Measurements from ENCODE around the gene RAB11B. TPM values are rescaled to one million over a fixed set of nuclear protein-coding genes. Genes with fewer than 3 reads are reported as not detected.
A peak's percentile ranks its signal among the peaks of the same experiment; 100 is the strongest.
"Not testable (repeated sequence)": the region's sequence is repeated elsewhere in the genome, so short reads cannot be mapped to it uniquely, and the experiment has no call there.

RAB11B gene
- total RNA-seq, 3 donors from 2014 or later, result 39.5 to 57.7 (median 41.3) TPM

- DNase-seq (ENCODE audit: low spot score in 2 of 2), result no peak
- Histone ChIP-seq H3K9me3 (no peaks in the 10 kb centered on the region), H3K27me3 (no peaks in the 10 kb centered on the region), H3K4me3 (no peak overlapping the region), H3K27ac (no peak overlapping the region), H3K36me3 (no peaks in the 10 kb centered on the region), H3K4me1 (no peaks in the 10 kb centered on the region)
- TF ChIP-seq POLR2A (IDR thresholded peaks at IDR 0.05) (no peak), POLR2AphosphoS5 (IDR thresholded peaks at IDR 0.05) (no peak)
- TF ChIP-seq, protein P1, sequence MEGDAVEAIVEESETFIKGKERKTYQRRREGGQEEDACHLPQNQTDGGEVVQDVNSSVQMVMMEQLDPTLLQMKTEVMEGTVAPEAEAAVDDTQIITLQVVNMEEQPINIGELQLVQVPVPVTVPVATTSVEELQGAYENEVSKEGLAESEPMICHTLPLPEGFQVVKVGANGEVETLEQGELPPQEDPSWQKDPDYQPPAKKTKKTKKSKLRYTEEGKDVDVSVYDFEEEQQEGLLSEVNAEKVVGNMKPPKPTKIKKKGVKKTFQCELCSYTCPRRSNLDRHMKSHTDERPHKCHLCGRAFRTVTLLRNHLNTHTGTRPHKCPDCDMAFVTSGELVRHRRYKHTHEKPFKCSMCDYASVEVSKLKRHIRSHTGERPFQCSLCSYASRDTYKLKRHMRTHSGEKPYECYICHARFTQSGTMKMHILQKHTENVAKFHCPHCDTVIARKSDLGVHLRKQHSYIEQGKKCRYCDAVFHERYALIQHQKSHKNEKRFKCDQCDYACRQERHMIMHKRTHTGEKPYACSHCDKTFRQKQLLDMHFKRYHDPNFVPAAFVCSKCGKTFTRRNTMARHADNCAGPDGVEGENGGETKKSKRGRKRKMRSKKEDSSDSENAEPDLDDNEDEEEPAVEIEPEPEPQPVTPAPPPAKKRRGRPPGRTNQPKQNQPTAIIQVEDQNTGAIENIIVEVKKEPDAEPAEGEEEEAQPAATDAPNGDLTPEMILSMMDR (IDR thresholded peaks at IDR 0.05), result no peak
- intact Hi-C loops (cut with DNase I; ENCODE audit: low total_unique reads), result no loop called here
Observed at GRCh38 chr19:8438236-8438635, 48.1 kb downstream of the RAB11B start.

DNA sequence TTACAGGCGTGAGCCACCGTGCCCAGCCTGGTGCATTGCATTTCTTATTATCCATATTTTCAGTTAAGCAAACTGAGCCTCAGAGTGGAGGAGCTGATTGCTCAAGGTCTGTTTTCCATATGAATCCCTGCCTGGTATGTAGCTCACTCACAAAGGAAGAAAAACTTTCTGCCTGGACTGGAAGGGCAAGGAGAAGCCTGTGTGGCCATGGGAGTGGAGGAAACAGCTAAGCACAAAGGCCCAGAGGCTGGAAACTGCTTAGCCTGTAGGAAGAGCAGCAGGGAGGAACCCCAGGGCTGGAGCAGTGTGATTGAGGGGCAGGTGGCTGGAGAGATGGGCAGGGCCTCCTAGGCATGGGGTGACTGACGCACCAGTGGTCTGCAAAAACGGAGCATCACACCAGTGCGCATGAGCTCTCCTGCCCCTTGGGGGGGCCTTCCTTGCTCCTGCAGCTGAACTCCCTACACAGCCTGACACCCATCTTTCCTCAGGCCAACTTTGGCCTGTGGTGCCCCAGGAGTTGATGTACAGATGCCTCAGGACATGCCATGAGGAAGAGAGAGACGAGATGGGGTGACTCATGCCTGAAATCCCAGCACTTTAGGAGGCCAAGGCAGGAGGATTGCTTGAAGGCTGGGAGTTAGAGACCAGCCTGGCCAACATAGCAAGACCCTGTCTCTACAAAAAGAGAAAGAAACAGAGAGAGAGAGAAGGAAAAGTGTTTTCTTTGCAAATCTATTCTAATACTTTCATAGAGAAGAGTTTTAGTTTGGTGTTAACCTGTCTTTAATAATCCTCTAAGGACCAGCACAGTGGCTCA, 51.8 kb downstream of the RAB11B start:
- TF ChIP-seq POLR2A (IDR thresholded peaks at IDR 0.05) (no peak), POLR2AphosphoS5 (IDR thresholded peaks at IDR 0.05) (no peak)
- TF ChIP-seq, protein P1 (IDR thresholded peaks at IDR 0.05), result no peak
- Histone ChIP-seq H3K4me3 (no peak overlapping the region), H3K36me3 (no peaks in the 10 kb centered on the region), H3K27ac (no peak overlapping the region), H3K4me1 (peaks cover 0 to 10% of the 10 kb centered on the region in 2 donors), H3K27me3 (no peaks in the 10 kb centered on the region), H3K9me3 (no peaks in the 10 kb centered on the region)
- intact Hi-C loops (cut with DNase I; ENCODE audit: low total_unique reads), result no loop called here
- DNase-seq (ENCODE audit: low spot score in 2 of 2), result peak in 1 of 2 donors; percentile 15

GRCh38 chr19:8444140-8444676, 54.0 kb downstream of the RAB11B start:
- Histone ChIP-seq H3K4me3 (peak overlapping the region; percentile 84 to 100 (median 99)), H3K27ac (peak overlapping the region; percentile 98 to 100), H3K4me1 (peaks cover 4 to 31% of the 10 kb centered on the region in 2 donors)
- H3K9me3 ChIP-seq; H3K27me3 ChIP-seq; H3K36me3 ChIP-seq; DNase-seq (ENCODE audit: low spot score in 2 of 2); intact Hi-C loops (cut with DNase I; ENCODE audit: low total_unique reads): not testable (repeated sequence)

GRCh38 chr19:8444677-8445487, 54.7 kb downstream of the RAB11B start, which contains the start of gene HNRNPM:
Gene HNRNPM, plus strand, starts transcription at chr19:8444975. Its CDS starts 24 bp downstream, at chr19:8444999.
- peak; percentile 91 for TF ChIP-seq POLR2A (IDR thresholded peaks at IDR 0.05)
- TF ChIP-seq POLR2AphosphoS5 (IDR thresholded peaks at IDR 0.05), result peak; percentile 88 to 98 (median 92)
- TF ChIP-seq, protein P1 (IDR thresholded peaks at IDR 0.05), result no peak
- Histone ChIP-seq H3K4me3 (peak within 1 kb of the TSS; percentile 84 to 100 (median 99)), H3K27ac (peak within 1 kb of the TSS; percentile 98 to 100), H3K4me1 (peaks cover 4 to 32% of the 10 kb centered on the region in 2 donors), H3K36me3 (no peaks in the 10 kb centered on the region), H3K9me3 (no peaks in the 10 kb centered on the region), H3K27me3 (no peaks in the 10 kb centered on the region)
- intact Hi-C loops (cut with DNase I; ENCODE audit: low total_unique reads), result no loop called here
- peak; percentile 99 to 100 for DNase-seq (ENCODE audit: low spot score in 2 of 2)

GRCh38 chr19:8445488-8446001, 55.4 kb downstream of the RAB11B start:
- Histone ChIP-seq H3K4me1 (peaks cover 4 to 32% of the 10 kb centered on the region in 2 donors), H3K9me3 (no peaks in the 10 kb centered on the region), H3K27me3 (no peaks in the 10 kb centered on the region), H3K36me3 (no peaks in the 10 kb centered on the region), H3K4me3 (peak overlapping the region; percentile 84 to 100 (median 99)), H3K27ac (peak overlapping the region; percentile 98 to 100)
- TF ChIP-seq POLR2A (IDR thresholded peaks at IDR 0.05) (no peak), POLR2AphosphoS5 (IDR thresholded peaks at IDR 0.05) (peak in 2 of 3 donors; percentile 8 to 14)
- DNase-seq (ENCODE audit: low spot score in 2 of 2), result peak; percentile 55 to 79
- intact Hi-C loops (cut with DNase I; ENCODE audit: low total_unique reads), result no loop called here

All from breast epithelium (tissue), 4 donors.